Brain microvascular endothelial cell (primary cell): Measurements from ENCODE around the gene URB2.

Source experiments
- DNase-seq: peaks from one replicate; pipeline ENCODE4 v3.0.0-alpha.2; 2020
- H3K27ac ChIP-seq: fragments of 250-450 bp; sonication (Bioruptor Pico); 2 replicates; pipeline ENCODE4 v1.5.1; 2020; ENCODE audit warnings: mild to moderate bottlenecking, moderate library complexity
- H3K27me3 ChIP-seq: fragments of 250-450 bp; sonication (Bioruptor Pico); replicated peaks from 2 replicates; pipeline ENCODE4 v1.5.1; 2020; ENCODE audit warnings: mild to moderate bottlenecking
- H3K36me3 ChIP-seq: fragments of 250-450 bp; sonication (Bioruptor Pico); replicated peaks from 2 replicates; pipeline ENCODE4 v1.5.1; 2020; ENCODE audit warnings: mild to moderate bottlenecking
- H3K4me3 ChIP-seq: 2 replicates; pipeline ENCODE4 v1.5.1; 2011; ENCODE audit warnings: low read depth, mild to moderate bottlenecking, control low read depth, low read length, moderate library complexity
- CTCF ChIP-seq: IDR thresholded peaks from 2 replicates; pipeline ENCODE4 v1.5.1; 2011; ENCODE audit warnings: low read depth, mild to moderate bottlenecking, moderate library complexity, low read length, control low read depth, inconsistent platforms; ENCODE audit errors: missing control alignments
- in situ Hi-C: cut with HindIII; loops from 2 replicates; pipeline ENCODE4 v1.10.0; 2017; ENCODE audit warnings: low sequenced_read_pairs, low pct_ligation_motif_present

URB2 gene

DNA sequence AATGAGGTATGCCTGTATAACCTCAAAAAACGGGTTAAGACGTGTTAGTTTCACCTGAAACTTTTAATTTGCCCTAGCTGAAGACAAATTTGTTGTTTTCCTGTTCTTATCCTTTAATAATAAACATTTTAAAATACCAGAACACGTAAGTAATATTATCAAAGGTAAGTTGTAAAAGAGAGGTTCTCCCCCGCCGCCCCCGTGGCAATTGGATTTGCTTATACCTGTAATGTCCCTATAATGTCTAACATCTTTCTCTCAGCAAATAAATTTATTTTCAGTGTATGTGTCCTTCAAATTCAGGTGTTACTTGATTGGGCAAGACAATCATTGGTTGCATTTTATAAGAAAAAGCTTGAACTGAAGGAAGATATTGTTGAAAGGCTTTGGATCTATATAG is 5.9 kb downstream of the URB2 start:
- in situ Hi-C loops = loop anchor here (25.0 kb wide), 1 partner anchor 680 kb away; no protein-coding TSS in a partner anchor
- Histone ChIP-seq H3K27me3 (no peaks in the 10 kb centered on the region), H3K27ac (no peak overlapping the region), H3K4me3 (no peak overlapping the region), H3K36me3 (peaks cover 22% of the 10 kb centered on the region)
- TF ChIP-seq CTCF = no peak
- DNase-seq = no peak

DNA sequence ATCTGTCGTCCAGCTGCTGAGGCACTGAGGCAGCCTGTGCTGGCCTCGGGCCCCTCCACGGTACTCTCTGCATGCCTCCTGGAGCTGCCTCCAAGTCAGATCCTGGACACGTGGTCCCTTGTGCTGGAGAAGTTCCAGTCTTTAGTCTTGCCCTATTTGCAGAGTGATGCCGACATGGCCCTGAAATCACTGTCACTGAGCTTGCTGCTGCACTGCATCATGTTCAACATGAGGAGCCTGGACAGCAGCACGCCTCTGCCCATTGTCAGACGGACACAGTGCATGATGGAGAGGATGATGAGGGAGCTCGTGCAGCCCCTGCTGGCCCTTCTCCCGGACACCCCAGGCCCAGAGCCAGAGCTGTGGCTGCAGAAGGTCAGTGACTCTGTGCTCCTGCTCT is 10.0 kb downstream of the URB2 start:
- Histone ChIP-seq H3K27ac (no peak overlapping the region), H3K4me3 (no peak overlapping the region), H3K27me3 (no peaks in the 10 kb centered on the region), H3K36me3 (peaks cover 36% of the 10 kb centered on the region)
- DNase-seq = no peak
- no peak for TF ChIP-seq CTCF
- in situ Hi-C loops = loop anchor here (25.0 kb wide), 1 partner anchor 676 kb away; no protein-coding TSS in a partner anchor

DNA sequence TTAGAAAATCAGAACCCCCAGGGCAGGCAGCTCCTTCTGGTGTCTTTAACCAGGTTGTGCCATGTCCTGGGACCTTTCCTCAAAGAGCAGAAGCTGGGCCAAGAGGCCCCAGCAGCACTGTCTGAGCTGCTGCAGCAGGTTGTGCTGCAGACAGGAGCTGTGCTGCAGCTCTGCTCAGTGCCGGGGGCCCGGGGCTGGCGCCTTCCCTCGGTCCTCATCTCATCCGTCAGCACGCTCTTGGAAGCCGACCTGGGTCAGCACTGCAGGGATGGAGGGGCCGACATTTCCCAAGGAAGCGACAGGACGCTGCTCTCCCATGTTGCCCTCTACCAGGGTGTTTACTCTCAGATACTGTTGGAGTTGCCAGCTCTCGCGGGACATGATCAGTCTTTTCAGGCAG is 11.7 kb downstream of the URB2 start:
- Histone ChIP-seq H3K27ac (no peak overlapping the region), H3K27me3 (no peaks in the 10 kb centered on the region), H3K4me3 (no peak overlapping the region), H3K36me3 (peaks cover 38% of the 10 kb centered on the region)
- in situ Hi-C loops = loop anchor here (25.0 kb wide), 1 partner anchor 675 kb away; no protein-coding TSS in a partner anchor
- TF ChIP-seq CTCF = no peak
- no peak for DNase-seq

- Histone ChIP-seq H3K4me3 (no peak overlapping the region), H3K27me3 (no peaks in the 10 kb centered on the region), H3K36me3 (peaks cover 42% of the 10 kb centered on the region), H3K27ac (no peak overlapping the region)
- in situ Hi-C loops = loop anchor here (25.0 kb wide), 1 partner anchor 672 kb away; no protein-coding TSS in a partner anchor
- DNase-seq = no peak
- TF ChIP-seq CTCF = no peak
These were observed 14.4 kb downstream of the URB2 start for GRCh38 chr1:229640455-229640854.

DNA sequence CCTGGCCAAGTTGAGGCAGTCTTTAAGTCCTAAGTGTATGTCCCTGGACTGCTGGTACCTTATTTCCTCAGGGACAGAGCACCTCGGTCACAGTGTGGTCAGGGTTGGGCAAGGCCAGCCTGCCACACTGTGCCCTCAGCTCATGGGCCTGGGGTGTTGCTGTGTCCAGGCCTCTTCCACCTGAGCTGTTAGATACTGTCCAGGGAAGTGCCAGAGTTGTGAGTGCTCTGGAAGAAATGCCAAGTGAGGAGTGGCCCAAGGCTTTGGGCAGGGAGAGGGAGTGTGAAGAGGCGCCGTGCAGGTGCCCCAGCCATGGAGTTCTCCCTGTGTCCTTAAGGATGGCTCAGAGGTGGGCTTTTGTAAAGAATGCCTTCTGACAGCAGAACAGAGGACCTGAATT is 15.3 kb downstream of the URB2 start:
- no peak for DNase-seq
- Histone ChIP-seq H3K27ac (no peak overlapping the region), H3K4me3 (no peak overlapping the region), H3K36me3 (peaks cover 41% of the 10 kb centered on the region), H3K27me3 (no peaks in the 10 kb centered on the region)
- no peak for TF ChIP-seq CTCF
- in situ Hi-C loops = loop anchor here (25.0 kb wide), 1 partner anchor 671 kb away; no protein-coding TSS in a partner anchor

DNA sequence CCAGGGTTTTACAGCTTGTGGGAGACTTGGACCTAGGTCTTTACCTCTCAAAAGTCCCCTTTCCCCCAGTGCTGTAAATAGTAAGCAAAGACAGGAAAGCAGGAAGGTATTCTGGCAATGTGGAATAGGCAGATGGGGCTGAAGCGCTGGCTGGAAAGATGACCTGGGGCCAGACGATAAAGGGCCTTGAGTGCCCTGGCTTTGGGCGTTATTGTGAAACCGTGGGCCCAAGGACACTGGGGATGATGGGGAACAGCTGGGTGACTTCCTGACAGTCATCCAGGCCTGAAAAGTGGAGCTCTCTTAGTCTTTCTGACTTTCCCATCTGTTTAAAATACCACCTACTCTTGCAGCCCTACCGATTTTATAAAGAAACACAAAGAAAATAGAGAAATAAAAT is 16.3 kb downstream of the URB2 start:
- H3K36me3 ChIP-seq = peaks cover 39% of the 10 kb centered on the region
- no peaks in the 10 kb centered on the region for H3K27me3 ChIP-seq
- in situ Hi-C loops = loop anchor here (25.0 kb wide), 1 partner anchor 670 kb away; no protein-coding TSS in a partner anchor
- H3K4me3 ChIP-seq = no peak overlapping the region
- no peak for TF ChIP-seq CTCF
- no peak overlapping the region for H3K27ac ChIP-seq
- no peak for DNase-seq
